Hepatocyte (in vitro differentiated cells): ENCODE data around the gene KRTAP10-3.

Experiments
- CTCF ChIP-seq: fragments of 200-600 bp; sonication (generic); IDR thresholded peaks from 2 replicates; pipeline ENCODE4 v1.5.1; 2016; ENCODE audit warnings: antibody characterized with exemption, mild to moderate bottlenecking; ENCODE audit not compliant: poor library complexity
- EZH2 ChIP-seq: fragments of 200-600 bp; sonication (generic); IDR thresholded peaks from 2 replicates; pipeline ENCODE4 v1.6.1; 2016; ENCODE audit warnings: antibody characterized with exemption, mild to moderate bottlenecking, borderline replicate concordance

- TF ChIP-seq CTCF = no peak
- TF ChIP-seq EZH2 = no peak
Observed at GRCh38 chr21:44603109-44603875, 44.7 kb upstream of the KRTAP10-3 start.
